Uterine smooth muscle cell (primary cell): ENCODE measurements around the gene ALMS1. TPM values are rescaled to one million over a fixed set of nuclear protein-coding genes. Genes with fewer than 3 reads are reported as not detected.

Experiments
- total RNA-seq: library from RNA; depleted of rRNA; stranded (reverse); fragments of >200 nt; gene quantifications from 2 replicates; pipeline ENCODE4 v1.2.3, GENCODE V29; 2014

The ALMS1 gene, protein sequence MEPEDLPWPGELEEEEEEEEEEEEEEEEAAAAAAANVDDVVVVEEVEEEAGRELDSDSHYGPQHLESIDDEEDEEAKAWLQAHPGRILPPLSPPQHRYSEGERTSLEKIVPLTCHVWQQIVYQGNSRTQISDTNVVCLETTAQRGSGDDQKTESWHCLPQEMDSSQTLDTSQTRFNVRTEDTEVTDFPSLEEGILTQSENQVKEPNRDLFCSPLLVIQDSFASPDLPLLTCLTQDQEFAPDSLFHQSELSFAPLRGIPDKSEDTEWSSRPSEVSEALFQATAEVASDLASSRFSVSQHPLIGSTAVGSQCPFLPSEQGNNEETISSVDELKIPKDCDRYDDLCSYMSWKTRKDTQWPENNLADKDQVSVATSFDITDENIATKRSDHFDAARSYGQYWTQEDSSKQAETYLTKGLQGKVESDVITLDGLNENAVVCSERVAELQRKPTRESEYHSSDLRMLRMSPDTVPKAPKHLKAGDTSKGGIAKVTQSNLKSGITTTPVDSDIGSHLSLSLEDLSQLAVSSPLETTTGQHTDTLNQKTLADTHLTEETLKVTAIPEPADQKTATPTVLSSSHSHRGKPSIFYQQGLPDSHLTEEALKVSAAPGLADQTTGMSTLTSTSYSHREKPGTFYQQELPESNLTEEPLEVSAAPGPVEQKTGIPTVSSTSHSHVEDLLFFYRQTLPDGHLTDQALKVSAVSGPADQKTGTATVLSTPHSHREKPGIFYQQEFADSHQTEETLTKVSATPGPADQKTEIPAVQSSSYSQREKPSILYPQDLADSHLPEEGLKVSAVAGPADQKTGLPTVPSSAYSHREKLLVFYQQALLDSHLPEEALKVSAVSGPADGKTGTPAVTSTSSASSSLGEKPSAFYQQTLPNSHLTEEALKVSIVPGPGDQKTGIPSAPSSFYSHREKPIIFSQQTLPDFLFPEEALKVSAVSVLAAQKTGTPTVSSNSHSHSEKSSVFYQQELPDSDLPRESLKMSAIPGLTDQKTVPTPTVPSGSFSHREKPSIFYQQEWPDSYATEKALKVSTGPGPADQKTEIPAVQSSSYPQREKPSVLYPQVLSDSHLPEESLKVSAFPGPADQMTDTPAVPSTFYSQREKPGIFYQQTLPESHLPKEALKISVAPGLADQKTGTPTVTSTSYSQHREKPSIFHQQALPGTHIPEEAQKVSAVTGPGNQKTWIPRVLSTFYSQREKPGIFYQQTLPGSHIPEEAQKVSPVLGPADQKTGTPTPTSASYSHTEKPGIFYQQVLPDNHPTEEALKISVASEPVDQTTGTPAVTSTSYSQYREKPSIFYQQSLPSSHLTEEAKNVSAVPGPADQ (N-terminal part only)
- total RNA-seq = 16.6 and 18.1 TPM in 2 replicates

GRCh38 chr2:73385504-73386341, at the start of gene ALMS1:
Gene ALMS1 (plus strand): TSS chr2:73385836. CDS start chr2:73385869, 33 bp downstream.

GRCh38 chr2:73642338-73643018, 256.8 kb downstream of the ALMS1 start, which contains the start of gene NAT8:
Gene NAT8 (minus strand): TSS chr2:73642422. CDS start chr2:73641628, 794 bp downstream.

Other genes starting within 250 kb of the ALMS1 start
- not detected in 2 replicates for gene NOTO, start 183.3 kb upstream of the ALMS1 start, total RNA-seq
- gene SMYD5, start 171.6 kb upstream of the ALMS1 start, total RNA-seq = 21.2 and 27.9 TPM in 2 replicates
- 12.1 and 28.1 TPM in 2 replicates for gene PRADC1, start 152.6 kb upstream of the ALMS1 start, total RNA-seq
- 421 and 604 TPM in 2 replicates for gene CCT7, start 151.5 kb upstream of the ALMS1 start, total RNA-seq
- 2.1 and 3.4 TPM in 2 replicates for gene FBXO41, start 101.4 kb upstream of the ALMS1 start, total RNA-seq
- not detected in 2 replicates for gene EGR4, start 92.3 kb upstream of the ALMS1 start, total RNA-seq